SK-N-MC (cell line): ENCODE measurements around the gene CMTM3.
"Not testable (repeated sequence)": the region's sequence is repeated elsewhere in the genome, so short reads cannot be mapped to it uniquely, and the experiment has no call there.

Experiments used
- DNase-seq: peaks from one replicate; pipeline ENCODE4 v3.0.0-alpha.2; 2011; ENCODE audit warnings: low read depth, low spot score
- H3K27ac ChIP-seq: fragments of 200-600 bp; sonication (generic); 2 replicates; pipeline ENCODE4 v1.5.1; 2016; ENCODE audit warnings: mixed run types
- H3K36me3 ChIP-seq: fragments of 200-600 bp; sonication (generic); 2 replicates; pipeline ENCODE4 v1.6.1; 2017; ENCODE audit warnings: antibody characterized with exemption, low read length, mixed read lengths; ENCODE audit not compliant: insufficient read depth
- H3K4me3 ChIP-seq: fragments of 200-600 bp; sonication (generic); 2 replicates; pipeline ENCODE4 v1.5.1; 2016
- H3K9ac ChIP-seq: fragments of 200-600 bp; sonication (generic); 2 replicates; pipeline ENCODE4 v1.8.0; 2017; ENCODE audit warnings: mixed run types, mixed read lengths; ENCODE audit not compliant: insufficient read length
- H3K9me3 ChIP-seq: fragments of 200-600 bp; sonication (generic); 2 replicates; pipeline ENCODE4 v1.6.1; 2017; ENCODE audit warnings: low read depth, mild to moderate bottlenecking, antibody characterized with exemption, low read length, moderate library complexity, mixed read lengths
- EZH2 ChIP-seq: fragments of 200-600 bp; sonication (generic); IDR thresholded peaks from one replicate; pipeline ENCODE4 v1.6.1; 2017; ENCODE audit warnings: antibody characterized with exemption
- FOXP2 ChIP-seq: optimal IDR thresholded peaks from 2 replicates; pipeline ENCODE3; 2011; ENCODE audit warnings: mild to moderate bottlenecking, moderate library complexity; ENCODE audit not compliant: insufficient read depth; ENCODE audit errors: extremely low read length, control extremely low read depth
- POLR2AphosphoS5 ChIP-seq: IDR thresholded peaks from 2 replicates; pipeline ENCODE4 v1.6.1; 2012; ENCODE audit warnings: mild to moderate bottlenecking, low read depth, low read length, borderline replicate concordance

CMTM3 gene

DNA sequence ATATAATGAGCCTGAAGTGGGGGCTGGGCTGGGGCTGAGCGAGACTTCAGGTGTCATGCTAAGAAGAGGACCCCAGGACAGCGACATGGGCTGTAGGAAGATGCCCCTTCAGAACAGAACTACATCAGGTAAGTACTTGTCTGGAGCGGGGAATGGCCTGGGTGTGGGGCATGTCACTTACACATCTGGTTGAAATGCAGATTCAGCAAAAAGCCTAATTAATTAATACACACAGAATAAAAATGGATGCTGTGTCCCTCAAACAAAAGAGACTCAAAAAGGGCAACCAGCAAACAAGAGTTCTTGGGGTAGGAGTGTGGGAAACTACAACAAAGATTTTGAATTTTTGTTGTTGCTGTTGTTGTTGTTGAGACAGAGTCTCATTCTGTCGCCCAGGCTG is 13.5 kb upstream of the CMTM3 start:
- Histone ChIP-seq H3K9me3 (no peaks in the 10 kb centered on the region), H3K4me3 (no peak overlapping the region), H3K36me3 (no peaks in the 10 kb centered on the region), H3K9ac (no peak overlapping the region), H3K27ac (no peak overlapping the region)
- DNase-seq: no peak
- TF ChIP-seq FOXP2: no peak
- no peak for TF ChIP-seq POLR2AphosphoS5
- TF ChIP-seq EZH2: no peak

- no peaks in the 10 kb centered on the region for H3K9me3 ChIP-seq
- no peaks in the 10 kb centered on the region for H3K36me3 ChIP-seq
- H3K9ac ChIP-seq: no peak overlapping the region
- no peak for TF ChIP-seq POLR2AphosphoS5
- H3K27ac ChIP-seq: no peak overlapping the region
- no peak for DNase-seq
- H3K4me3 ChIP-seq: no peak overlapping the region
Measured at GRCh38 chr16:66592241-66592640, 12.3 kb upstream of the CMTM3 start.

DNA sequence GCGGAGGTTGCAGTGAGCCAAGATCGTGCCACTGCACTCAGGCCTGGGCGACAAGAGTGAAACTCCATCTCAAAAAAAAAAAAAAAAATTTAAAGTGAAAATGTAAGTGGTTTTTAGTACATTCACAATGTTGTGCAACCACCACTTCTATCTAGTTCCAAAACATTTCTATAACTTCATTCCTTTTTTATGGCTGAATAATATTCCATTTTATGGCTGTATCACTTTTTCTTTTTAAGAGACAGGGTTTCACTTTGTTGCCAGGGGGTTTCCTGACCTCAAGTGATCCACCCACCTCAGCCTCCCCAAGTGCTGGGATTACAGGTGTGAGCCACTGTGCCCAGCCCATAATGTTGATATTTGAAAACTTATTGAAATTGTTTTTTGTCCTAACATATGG is 11.7 kb upstream of the CMTM3 start:
- no peak for TF ChIP-seq EZH2
- TF ChIP-seq FOXP2: no peak
- TF ChIP-seq POLR2AphosphoS5: no peak
- no peak overlapping the region for H3K4me3 ChIP-seq
- no peaks in the 10 kb centered on the region for H3K36me3 ChIP-seq
- DNase-seq: no peak
- no peaks in the 10 kb centered on the region for H3K9me3 ChIP-seq
- H3K9ac ChIP-seq: no peak overlapping the region
- H3K27ac ChIP-seq: no peak overlapping the region

DNA sequence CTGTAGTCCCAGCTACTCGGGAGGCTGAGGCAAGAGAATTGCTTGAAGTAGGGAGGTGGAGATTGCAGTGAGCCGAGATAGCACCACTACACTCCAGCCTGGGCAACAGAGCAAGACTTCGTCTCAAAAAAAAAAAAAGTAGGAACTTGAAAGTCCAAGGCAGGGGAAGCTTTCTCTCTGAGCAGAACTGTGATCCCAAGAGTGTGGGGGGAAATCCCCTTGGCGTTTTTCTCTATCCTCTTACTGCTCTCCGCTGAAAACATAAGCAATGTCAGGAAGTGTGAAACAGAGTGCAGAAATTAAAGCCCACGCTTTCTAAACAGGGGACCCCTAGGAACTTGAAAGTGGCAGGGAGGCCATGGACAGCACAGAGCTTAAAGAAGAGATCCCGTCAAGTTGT is 9.8 kb upstream of the CMTM3 start:
- Histone ChIP-seq H3K4me3 (no peak overlapping the region), H3K9ac (no peak overlapping the region), H3K27ac (no peak overlapping the region), H3K9me3 (no peaks in the 10 kb centered on the region), H3K36me3 (no peaks in the 10 kb centered on the region)
- TF ChIP-seq POLR2AphosphoS5 (no peak), FOXP2 (no peak), EZH2 (no peak)
- DNase-seq: no peak

- DNase-seq, H3K9me3 ChIP-seq, H3K27ac ChIP-seq, H3K36me3 ChIP-seq, H3K9ac ChIP-seq, H3K4me3 ChIP-seq: not testable (repeated sequence)
Measured at GRCh38 chr16:66596559-66596958, 7.9 kb upstream of the CMTM3 start.

GRCh38 chr16:66596986-66597848 is 7.3 kb upstream of the CMTM3 start:
- H3K36me3 ChIP-seq: no peaks in the 10 kb centered on the region
- no peak overlapping the region for H3K9ac ChIP-seq
- H3K4me3 ChIP-seq: no peak overlapping the region
- TF ChIP-seq FOXP2 (no peak), EZH2 (no peak), POLR2AphosphoS5 (no peak)
- H3K27ac ChIP-seq: no peak overlapping the region
- no peaks in the 10 kb centered on the region for H3K9me3 ChIP-seq
- DNase-seq: no peak

- Histone ChIP-seq H3K4me3 (no peak overlapping the region), H3K27ac (no peak overlapping the region), H3K9me3 (no peaks in the 10 kb centered on the region), H3K36me3 (no peaks in the 10 kb centered on the region), H3K9ac (no peak overlapping the region)
- TF ChIP-seq FOXP2: no peak
- no peak for TF ChIP-seq POLR2AphosphoS5
- TF ChIP-seq EZH2: no peak
- DNase-seq: no peak
Measured at GRCh38 chr16:66598111-66598510, 6.4 kb upstream of the CMTM3 start.

GRCh38 chr16:66599726-66600125 is 4.8 kb upstream of the CMTM3 start:
- no peaks in the 10 kb centered on the region for H3K9me3 ChIP-seq
- no peak for TF ChIP-seq FOXP2
- TF ChIP-seq POLR2AphosphoS5: no peak
- TF ChIP-seq EZH2: no peak
- no peak overlapping the region for H3K4me3 ChIP-seq
- H3K27ac ChIP-seq: no peak overlapping the region
- no peaks in the 10 kb centered on the region for H3K36me3 ChIP-seq
- DNase-seq: no peak
- H3K9ac ChIP-seq: no peak overlapping the region

GRCh38 chr16:66600477-66600876 is 4.0 kb upstream of the CMTM3 start:
- H3K27ac ChIP-seq: no peak overlapping the region
- H3K9me3 ChIP-seq: no peaks in the 10 kb centered on the region
- no peaks in the 10 kb centered on the region for H3K36me3 ChIP-seq
- H3K4me3 ChIP-seq: no peak overlapping the region
- TF ChIP-seq FOXP2 (no peak), EZH2 (no peak), POLR2AphosphoS5 (no peak)
- no peak for DNase-seq
- H3K9ac ChIP-seq: no peak overlapping the region
